ENCODE results near the gene WDR26.
A peak's percentile ranks its signal among the peaks of the same experiment; 100 is the strongest.

WDR26 gene

DNA sequence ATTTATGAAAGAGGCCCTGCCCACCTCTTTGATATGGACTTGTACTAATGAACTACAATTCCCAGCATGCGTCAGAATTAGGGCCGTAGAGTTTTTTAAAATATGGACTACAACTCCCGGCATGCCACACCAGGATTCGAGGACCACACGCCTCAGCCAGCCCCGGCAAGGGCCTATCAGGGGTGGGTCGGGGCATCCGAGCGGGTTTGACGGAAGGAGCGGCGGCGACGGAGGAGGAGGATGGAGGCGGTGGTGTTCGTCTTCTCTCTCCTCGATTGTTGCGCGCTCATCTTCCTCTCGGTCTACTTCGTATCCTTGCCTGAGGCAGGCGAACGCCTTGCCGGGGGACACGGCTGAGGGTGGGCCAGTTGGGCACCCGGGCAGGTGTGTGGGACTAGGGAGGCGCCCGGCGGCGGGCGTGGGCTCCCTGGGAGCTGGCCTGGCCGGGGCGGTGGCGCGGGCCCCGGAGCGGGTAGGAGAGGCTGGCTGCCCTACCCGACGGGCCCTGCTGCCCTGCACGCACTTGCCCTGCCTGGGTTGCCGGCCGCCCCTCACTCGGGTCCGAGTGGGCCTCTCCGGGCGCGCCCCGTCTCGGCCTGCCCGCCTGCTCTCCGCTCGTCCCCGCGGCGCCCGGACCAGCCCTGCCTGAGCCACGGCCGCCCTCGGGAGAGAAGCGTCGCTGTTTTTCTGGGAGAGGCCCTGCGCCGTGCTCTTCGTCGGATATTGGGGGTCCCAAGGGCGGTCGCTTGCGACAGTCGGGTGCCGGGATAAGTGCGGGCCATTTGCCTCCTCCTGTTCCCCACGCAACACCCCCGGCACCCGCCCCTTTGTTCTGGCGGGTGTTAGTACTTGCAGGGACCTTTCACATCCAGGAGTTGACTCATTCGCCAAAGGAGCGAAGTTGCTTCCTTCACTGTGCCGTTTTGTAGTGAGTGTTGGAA is 77.6 kb downstream of the WDR26 start, which contains the start of gene CNIH4 (continued):
- TF ChIP-seq, protein P1, sequence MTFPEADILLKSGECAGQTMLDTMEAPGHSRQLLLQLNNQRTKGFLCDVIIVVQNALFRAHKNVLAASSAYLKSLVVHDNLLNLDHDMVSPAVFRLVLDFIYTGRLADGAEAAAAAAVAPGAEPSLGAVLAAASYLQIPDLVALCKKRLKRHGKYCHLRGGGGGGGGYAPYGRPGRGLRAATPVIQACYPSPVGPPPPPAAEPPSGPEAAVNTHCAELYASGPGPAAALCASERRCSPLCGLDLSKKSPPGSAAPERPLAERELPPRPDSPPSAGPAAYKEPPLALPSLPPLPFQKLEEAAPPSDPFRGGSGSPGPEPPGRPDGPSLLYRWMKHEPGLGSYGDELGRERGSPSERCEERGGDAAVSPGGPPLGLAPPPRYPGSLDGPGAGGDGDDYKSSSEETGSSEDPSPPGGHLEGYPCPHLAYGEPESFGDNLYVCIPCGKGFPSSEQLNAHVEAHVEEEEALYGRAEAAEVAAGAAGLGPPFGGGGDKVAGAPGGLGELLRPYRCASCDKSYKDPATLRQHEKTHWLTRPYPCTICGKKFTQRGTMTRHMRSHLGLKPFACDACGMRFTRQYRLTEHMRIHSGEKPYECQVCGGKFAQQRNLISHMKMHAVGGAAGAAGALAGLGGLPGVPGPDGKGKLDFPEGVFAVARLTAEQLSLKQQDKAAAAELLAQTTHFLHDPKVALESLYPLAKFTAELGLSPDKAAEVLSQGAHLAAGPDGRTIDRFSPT (tag by site-specific recombination; IDR thresholded peaks at IDR 0.05): peak; percentile 93
- peak; percentile 63; the same call in 1 of the 2 replicates for TF ChIP-seq ZNF677 (tag by site-specific recombination; IDR thresholded peaks at IDR 0.05)
- TF ChIP-seq, protein P2, sequence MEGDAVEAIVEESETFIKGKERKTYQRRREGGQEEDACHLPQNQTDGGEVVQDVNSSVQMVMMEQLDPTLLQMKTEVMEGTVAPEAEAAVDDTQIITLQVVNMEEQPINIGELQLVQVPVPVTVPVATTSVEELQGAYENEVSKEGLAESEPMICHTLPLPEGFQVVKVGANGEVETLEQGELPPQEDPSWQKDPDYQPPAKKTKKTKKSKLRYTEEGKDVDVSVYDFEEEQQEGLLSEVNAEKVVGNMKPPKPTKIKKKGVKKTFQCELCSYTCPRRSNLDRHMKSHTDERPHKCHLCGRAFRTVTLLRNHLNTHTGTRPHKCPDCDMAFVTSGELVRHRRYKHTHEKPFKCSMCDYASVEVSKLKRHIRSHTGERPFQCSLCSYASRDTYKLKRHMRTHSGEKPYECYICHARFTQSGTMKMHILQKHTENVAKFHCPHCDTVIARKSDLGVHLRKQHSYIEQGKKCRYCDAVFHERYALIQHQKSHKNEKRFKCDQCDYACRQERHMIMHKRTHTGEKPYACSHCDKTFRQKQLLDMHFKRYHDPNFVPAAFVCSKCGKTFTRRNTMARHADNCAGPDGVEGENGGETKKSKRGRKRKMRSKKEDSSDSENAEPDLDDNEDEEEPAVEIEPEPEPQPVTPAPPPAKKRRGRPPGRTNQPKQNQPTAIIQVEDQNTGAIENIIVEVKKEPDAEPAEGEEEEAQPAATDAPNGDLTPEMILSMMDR (tag by site-specific recombination; IDR thresholded peaks at IDR 0.05): peak; percentile 39; the same call in 1 of the 2 replicates
- peak; percentile 92 for TF ChIP-seq ZBTB26 (tag by site-specific recombination; optimal IDR thresholded peaks at IDR 0.05)
- TF ChIP-seq FEZF1 (tag by site-specific recombination; IDR thresholded peaks at IDR 0.05): no peak
- peak; percentile 89; the same call in 1 of the 2 replicates for TF ChIP-seq ZEB2 (tag by site-specific recombination; IDR thresholded peaks at IDR 0.05)
- TF ChIP-seq ZNF24 (tag by site-specific recombination; IDR thresholded peaks at IDR 0.05): peak; percentile 80
- peak; percentile 23 for TF ChIP-seq YY1 (tag by site-specific recombination; IDR thresholded peaks at IDR 0.05)
- peak; percentile 72 for TF ChIP-seq KLF1 (tag by site-specific recombination; IDR thresholded peaks at IDR 0.05)
- peak; percentile 59; the same call in 1 of the 2 replicates for TF ChIP-seq ZNF169 (tag by site-specific recombination; IDR thresholded peaks at IDR 0.05)
- TF ChIP-seq REPIN1 (tag by site-specific recombination; IDR thresholded peaks at IDR 0.05; ENCODE audit: low read depth): peak; percentile 84; the same call in 1 of the 2 replicates
- TF ChIP-seq ZNF704 (tag by site-specific recombination; IDR thresholded peaks at IDR 0.05): no peak
- TF ChIP-seq ZNF362 (tag by site-specific recombination; IDR thresholded peaks at IDR 0.05): peak; percentile 99
- peak; percentile 72 for TF ChIP-seq ZNF449 (tag by site-specific recombination; IDR thresholded peaks at IDR 0.05)
- TF ChIP-seq ZNF324 (tag by site-specific recombination; IDR thresholded peaks at IDR 0.05): peak; percentile 47; the same call in 1 of the 2 replicates
- TF ChIP-seq ZBTB8A (tag by site-specific recombination; IDR thresholded peaks at IDR 0.05): peak; percentile 99
- TF ChIP-seq ZNF394 (tag by site-specific recombination; IDR thresholded peaks at IDR 0.05; ENCODE audit: borderline replicate concordance): peak; percentile 15; the same call in 1 of the 2 replicates
- TF ChIP-seq, protein P3, sequence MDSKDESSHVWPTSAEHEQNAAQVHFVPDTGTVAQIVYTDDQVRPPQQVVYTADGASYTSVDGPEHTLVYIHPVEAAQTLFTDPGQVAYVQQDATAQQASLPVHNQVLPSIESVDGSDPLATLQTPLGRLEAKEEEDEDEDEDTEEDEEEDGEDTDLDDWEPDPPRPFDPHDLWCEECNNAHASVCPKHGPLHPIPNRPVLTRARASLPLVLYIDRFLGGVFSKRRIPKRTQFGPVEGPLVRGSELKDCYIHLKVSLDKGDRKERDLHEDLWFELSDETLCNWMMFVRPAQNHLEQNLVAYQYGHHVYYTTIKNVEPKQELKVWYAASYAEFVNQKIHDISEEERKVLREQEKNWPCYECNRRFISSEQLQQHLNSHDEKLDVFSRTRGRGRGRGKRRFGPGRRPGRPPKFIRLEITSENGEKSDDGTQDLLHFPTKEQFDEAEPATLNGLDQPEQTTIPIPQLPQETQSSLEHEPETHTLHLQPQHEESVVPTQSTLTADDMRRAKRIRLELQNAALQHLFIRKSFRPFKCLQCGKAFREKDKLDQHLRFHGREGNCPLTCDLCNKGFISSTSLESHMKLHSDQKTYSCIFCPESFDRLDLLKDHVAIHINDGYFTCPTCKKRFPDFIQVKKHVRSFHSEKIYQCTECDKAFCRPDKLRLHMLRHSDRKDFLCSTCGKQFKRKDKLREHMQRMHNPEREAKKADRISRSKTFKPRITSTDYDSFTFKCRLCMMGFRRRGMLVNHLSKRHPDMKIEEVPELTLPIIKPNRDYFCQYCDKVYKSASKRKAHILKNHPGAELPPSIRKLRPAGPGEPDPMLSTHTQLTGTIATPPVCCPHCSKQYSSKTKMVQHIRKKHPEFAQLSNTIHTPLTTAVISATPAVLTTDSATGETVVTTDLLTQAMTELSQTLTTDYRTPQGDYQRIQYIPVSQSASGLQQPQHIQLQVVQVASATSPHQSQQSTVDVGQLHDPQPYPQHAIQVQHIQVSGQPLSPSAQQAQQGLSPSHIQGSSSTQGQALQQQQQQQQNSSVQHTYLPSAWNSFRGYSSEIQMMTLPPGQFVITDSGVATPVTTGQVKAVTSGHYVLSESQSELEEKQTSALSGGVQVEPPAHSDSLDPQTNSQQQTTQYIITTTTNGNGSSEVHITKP (tag by site-specific recombination; IDR thresholded peaks at IDR 0.05): peak; percentile 65
- 0 out of 2 replicates have a peak, but pooled peaks have one; percentile 17 for TF ChIP-seq ZNF843 (tag by site-specific recombination; IDR thresholded peaks at IDR 0.05)
- TF ChIP-seq SP3 (tag by site-specific recombination; IDR thresholded peaks at IDR 0.05): peak; percentile 91
- peak; percentile 92 for TF ChIP-seq EGR2 (tag by site-specific recombination; IDR thresholded peaks at IDR 0.05; ENCODE audit: low read depth)
- TF ChIP-seq, protein P4, sequence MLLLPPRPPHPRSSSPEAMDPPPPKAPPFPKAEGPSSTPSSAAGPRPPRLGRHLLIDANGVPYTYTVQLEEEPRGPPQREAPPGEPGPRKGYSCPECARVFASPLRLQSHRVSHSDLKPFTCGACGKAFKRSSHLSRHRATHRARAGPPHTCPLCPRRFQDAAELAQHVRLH (tag by site-specific recombination; IDR thresholded peaks at IDR 0.05): 0 out of 2 replicates have a peak, but pooled peaks have one; percentile 43
- no peak for TF ChIP-seq ZBTB6 (tag by site-specific recombination; IDR thresholded peaks at IDR 0.05)

Measured in HEK293 (cell line).